HCT116 (cell line): Measurements from ENCODE around the gene DYDC1.

ENCODE experiments used
- CEBPB ChIP-seq: IDR thresholded peaks from 2 replicates; pipeline ENCODE4 v1.6.1; 2012; ENCODE audit warnings: low read depth
- EGR1 ChIP-seq: IDR thresholded peaks from 2 replicates; pipeline ENCODE4 v1.6.1; 2012; ENCODE audit warnings: low read depth
- POLR2A ChIP-seq: IDR thresholded peaks from 2 replicates; pipeline ENCODE4 v1.7.0; 2011; ENCODE audit warnings: borderline replicate concordance; ENCODE audit not compliant: insufficient read depth, insufficient read length; ENCODE audit errors: extremely low read depth
- POLR2AphosphoS5 ChIP-seq: IDR thresholded peaks from 2 replicates; pipeline ENCODE4 v1.6.1; 2011; ENCODE audit warnings: mild to moderate bottlenecking, low read depth, low read length, moderate library complexity
- TF ChIP-seq, protein P1 (sequence below), 3 experiments: fragments of 200-600 bp in 1 of 3; sonication (generic) in 1 of 3; IDR thresholded peaks in 2 of 3; conservative IDR thresholded peaks in 1 of 3; 2 replicates each; pipeline ENCODE4 v1.5.1; 2012 to 2017; ENCODE audit warnings: low read depth in 2 of 3, low read length in 2 of 3, antibody characterized with exemption in 1 of 3, borderline replicate concordance in 1 of 3, control low read depth in 1 of 3, mild to moderate bottlenecking in 1 of 3, mixed read lengths in 1 of 3, mixed run types in 1 of 3, moderate library complexity in 1 of 3; ENCODE audit not compliant: insufficient read depth in 1 of 3

DNA sequence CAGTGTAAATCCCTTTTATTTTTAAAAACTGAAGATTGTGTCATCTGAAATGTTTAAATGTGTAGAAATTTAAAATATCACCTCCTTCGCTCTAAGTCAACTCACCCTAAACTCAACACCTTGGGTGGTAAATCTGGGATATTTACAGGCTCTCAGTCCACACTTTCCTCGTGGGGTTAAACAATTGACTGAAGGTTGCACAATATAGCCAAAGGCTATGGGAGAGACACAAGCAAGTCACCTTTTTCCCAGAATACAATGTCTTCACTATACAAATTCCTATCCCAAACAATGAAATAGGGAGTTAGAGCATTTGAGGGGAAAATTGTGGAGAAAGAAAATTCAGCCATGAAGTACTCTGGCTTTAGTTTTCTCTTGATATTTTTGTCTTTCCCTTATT is 34.4 kb downstream of the DYDC1 start:
- TF ChIP-seq, protein P1, sequence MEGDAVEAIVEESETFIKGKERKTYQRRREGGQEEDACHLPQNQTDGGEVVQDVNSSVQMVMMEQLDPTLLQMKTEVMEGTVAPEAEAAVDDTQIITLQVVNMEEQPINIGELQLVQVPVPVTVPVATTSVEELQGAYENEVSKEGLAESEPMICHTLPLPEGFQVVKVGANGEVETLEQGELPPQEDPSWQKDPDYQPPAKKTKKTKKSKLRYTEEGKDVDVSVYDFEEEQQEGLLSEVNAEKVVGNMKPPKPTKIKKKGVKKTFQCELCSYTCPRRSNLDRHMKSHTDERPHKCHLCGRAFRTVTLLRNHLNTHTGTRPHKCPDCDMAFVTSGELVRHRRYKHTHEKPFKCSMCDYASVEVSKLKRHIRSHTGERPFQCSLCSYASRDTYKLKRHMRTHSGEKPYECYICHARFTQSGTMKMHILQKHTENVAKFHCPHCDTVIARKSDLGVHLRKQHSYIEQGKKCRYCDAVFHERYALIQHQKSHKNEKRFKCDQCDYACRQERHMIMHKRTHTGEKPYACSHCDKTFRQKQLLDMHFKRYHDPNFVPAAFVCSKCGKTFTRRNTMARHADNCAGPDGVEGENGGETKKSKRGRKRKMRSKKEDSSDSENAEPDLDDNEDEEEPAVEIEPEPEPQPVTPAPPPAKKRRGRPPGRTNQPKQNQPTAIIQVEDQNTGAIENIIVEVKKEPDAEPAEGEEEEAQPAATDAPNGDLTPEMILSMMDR (IDR thresholded peaks at IDR 0.05 in 2 of 3, conservative IDR thresholded peaks at IDR 0.05 in 1 of 3; ENCODE audit: borderline replicate concordance in 1 of 3, insufficient read depth in 1 of 3, low read depth in 2 of 3, low read length in 2 of 3): no peak
- no peak for TF ChIP-seq EGR1
- no peak for TF ChIP-seq POLR2A
- TF ChIP-seq POLR2AphosphoS5: no peak
- TF ChIP-seq CEBPB: no peak
